Thyroid gland (tissue), 4 donors: Measurements from ENCODE around the gene CHRDL2.

Experiments
- POLR2A ChIP-seq, 2 donors: fragments of 450-650 bp; IDR thresholded peaks; one replicate each; pipeline ENCODE4 v1.6.1; 2017; ENCODE audit warnings: antibody characterized with exemption in 2 of 2, mild to moderate bottlenecking in 2 of 2, moderate library complexity in 1 of 2
- TF ChIP-seq, protein P1 (sequence below), 6 experiments: fragments of 200-600 bp in 3 of 6; fragments of 450-650 bp in 3 of 6; sonication (generic) in 3 of 6; IDR thresholded peaks; one replicate each; pipeline ENCODE4 v1.5.1; 2016 to 2019; ENCODE audit warnings: antibody characterized with exemption in 6 of 6, mild to moderate bottlenecking in 2 of 6, inconsistent platforms in 1 of 6, moderate library complexity in 1 of 6

- TF ChIP-seq, protein P1, sequence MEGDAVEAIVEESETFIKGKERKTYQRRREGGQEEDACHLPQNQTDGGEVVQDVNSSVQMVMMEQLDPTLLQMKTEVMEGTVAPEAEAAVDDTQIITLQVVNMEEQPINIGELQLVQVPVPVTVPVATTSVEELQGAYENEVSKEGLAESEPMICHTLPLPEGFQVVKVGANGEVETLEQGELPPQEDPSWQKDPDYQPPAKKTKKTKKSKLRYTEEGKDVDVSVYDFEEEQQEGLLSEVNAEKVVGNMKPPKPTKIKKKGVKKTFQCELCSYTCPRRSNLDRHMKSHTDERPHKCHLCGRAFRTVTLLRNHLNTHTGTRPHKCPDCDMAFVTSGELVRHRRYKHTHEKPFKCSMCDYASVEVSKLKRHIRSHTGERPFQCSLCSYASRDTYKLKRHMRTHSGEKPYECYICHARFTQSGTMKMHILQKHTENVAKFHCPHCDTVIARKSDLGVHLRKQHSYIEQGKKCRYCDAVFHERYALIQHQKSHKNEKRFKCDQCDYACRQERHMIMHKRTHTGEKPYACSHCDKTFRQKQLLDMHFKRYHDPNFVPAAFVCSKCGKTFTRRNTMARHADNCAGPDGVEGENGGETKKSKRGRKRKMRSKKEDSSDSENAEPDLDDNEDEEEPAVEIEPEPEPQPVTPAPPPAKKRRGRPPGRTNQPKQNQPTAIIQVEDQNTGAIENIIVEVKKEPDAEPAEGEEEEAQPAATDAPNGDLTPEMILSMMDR (IDR thresholded peaks at IDR 0.05): no peak
- TF ChIP-seq POLR2A (IDR thresholded peaks at IDR 0.05): no peak
Measured at GRCh38 chr11:74751303-74751702, 20.1 kb upstream of the CHRDL2 start.
